Fibroblast of lung (primary cell): ENCODE results near the gene LDLRAD1.

ENCODE experiments used
- EZH2 ChIP-seq: IDR thresholded peaks from 2 replicates; pipeline ENCODE4 v1.5.1; 2012; ENCODE audit warnings: low read length, control low read depth, mild to moderate bottlenecking; ENCODE audit errors: missing control alignments
- TF ChIP-seq, protein P1 (sequence below), 2 donors: IDR thresholded peaks in 1 of 2; conservative IDR thresholded peaks in 1 of 2; 1 replicate in 1 of 2; 2 replicates in 1 of 2; pipeline ENCODE4 v1.5.1; 2011 to 2012; ENCODE audit warnings: low read length in 2 of 2, control low read depth in 1 of 2, inconsistent platforms in 1 of 2, low read depth in 1 of 2, mild to moderate bottlenecking in 1 of 2

DNA sequence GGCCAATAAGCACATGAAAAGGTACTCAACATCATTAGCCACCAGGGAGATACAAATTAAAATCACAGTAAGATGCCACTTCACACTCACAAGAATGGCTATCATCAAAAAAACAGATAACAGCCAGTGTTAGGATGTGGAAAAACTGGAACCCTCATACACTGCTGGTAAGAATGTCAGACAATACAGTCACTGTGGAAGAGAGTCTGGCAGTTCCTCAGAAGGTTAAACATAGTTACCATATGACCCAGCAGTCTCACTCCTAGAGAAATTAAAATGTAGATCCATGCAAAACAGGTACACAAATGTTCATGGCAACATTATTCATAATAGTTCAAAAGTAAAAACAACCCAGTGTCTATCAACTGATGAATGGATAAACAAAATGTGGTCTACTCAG is 33.3 kb downstream of the LDLRAD1 start:
- TF ChIP-seq, protein P1, sequence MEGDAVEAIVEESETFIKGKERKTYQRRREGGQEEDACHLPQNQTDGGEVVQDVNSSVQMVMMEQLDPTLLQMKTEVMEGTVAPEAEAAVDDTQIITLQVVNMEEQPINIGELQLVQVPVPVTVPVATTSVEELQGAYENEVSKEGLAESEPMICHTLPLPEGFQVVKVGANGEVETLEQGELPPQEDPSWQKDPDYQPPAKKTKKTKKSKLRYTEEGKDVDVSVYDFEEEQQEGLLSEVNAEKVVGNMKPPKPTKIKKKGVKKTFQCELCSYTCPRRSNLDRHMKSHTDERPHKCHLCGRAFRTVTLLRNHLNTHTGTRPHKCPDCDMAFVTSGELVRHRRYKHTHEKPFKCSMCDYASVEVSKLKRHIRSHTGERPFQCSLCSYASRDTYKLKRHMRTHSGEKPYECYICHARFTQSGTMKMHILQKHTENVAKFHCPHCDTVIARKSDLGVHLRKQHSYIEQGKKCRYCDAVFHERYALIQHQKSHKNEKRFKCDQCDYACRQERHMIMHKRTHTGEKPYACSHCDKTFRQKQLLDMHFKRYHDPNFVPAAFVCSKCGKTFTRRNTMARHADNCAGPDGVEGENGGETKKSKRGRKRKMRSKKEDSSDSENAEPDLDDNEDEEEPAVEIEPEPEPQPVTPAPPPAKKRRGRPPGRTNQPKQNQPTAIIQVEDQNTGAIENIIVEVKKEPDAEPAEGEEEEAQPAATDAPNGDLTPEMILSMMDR (conservative IDR thresholded peaks at IDR 0.05 in 1 of 2, IDR thresholded peaks at IDR 0.05 in 1 of 2; ENCODE audit: low read depth in 1 of 2, low read length in 2 of 2), result no peak
- TF ChIP-seq EZH2, result no peak
